Glomerular visceral epithelial cell (primary cell): ENCODE data around the gene OGT.
"Not testable (repeated sequence)": the region's sequence is repeated elsewhere in the genome, so short reads cannot be mapped to it uniquely, and the experiment has no call there.

Experiments used
- DNase-seq: peaks from one replicate; pipeline ENCODE4 v3.0.0-alpha.2; 2016; ENCODE audit errors: extremely low spot score

Gene OGT

GRCh38 chrX:71586929-71587328 is 54.0 kb downstream of the OGT start:
- no peak for DNase-seq

DNA sequence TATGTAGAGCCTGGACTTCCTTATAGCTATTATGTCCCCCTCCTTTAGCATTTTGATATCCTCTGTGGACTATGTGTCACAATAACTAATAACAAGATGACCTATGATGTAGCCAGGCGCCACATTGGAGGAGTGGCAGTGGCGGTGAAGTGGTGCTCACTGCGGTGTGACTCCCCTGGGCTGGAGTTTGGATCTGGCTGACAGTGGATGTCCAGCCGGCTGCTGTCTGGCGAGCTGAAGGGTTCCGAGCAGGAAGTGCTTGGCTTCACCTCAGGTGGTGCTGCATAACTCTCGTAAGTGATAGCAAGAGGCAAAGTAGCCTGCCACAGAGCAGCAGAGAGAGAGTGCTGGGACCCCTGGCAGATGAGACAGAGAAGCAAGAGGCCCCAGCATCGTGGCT is 60.3 kb downstream of the OGT start:
- DNase-seq: not testable (repeated sequence)

DNA sequence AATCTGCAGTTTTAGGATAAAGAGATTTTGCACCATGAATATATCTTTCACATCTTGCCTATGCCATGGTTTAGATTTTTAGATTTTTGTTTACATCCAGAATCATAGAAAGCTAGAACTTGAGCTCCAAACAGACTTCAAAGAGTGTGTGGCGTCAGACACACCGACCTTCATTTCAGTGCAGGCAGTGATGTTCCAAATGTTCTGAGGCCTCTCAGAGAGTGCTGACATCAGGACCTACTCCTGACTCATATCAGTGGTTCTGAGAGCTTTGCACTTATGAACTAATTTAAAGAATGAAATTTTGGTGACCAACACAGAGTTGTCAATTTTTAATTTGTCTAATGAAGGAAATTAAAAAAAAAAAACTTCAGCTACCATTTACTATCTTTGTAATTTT is 67.1 kb downstream of the OGT start:
- no peak for DNase-seq

GRCh38 chrX:71603618-71604017 is 70.7 kb downstream of the OGT start:
- DNase-seq: no peak

GRCh38 chrX:71604141-71604540 is 71.2 kb downstream of the OGT start:
- no peak for DNase-seq

GRCh38 chrX:71604796-71605568 is 72.1 kb downstream of the OGT start:
- no peak for DNase-seq

- no peak for DNase-seq
Observed at GRCh38 chrX:71606536-71607216, 73.8 kb downstream of the OGT start.

DNA sequence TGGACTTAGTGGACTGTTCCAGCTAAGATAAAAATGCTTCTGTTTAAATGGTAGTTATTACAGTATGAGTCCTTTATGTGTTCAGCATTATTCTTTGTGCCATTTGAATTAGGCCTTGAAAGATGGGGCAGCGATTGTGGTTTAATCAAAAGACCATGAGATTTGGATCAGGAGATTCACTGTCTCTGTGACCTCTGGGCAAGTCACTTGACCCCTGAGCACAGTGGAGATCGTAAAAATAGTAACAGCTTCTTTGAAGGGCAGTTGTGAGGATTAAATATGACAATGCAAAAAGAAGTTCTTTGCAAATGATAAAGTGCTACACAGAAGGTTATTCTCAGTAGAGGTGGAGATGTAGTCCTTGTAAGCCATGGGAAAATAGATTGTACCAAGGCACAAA is 74.6 kb downstream of the OGT start:
- no peak for DNase-seq

DNA sequence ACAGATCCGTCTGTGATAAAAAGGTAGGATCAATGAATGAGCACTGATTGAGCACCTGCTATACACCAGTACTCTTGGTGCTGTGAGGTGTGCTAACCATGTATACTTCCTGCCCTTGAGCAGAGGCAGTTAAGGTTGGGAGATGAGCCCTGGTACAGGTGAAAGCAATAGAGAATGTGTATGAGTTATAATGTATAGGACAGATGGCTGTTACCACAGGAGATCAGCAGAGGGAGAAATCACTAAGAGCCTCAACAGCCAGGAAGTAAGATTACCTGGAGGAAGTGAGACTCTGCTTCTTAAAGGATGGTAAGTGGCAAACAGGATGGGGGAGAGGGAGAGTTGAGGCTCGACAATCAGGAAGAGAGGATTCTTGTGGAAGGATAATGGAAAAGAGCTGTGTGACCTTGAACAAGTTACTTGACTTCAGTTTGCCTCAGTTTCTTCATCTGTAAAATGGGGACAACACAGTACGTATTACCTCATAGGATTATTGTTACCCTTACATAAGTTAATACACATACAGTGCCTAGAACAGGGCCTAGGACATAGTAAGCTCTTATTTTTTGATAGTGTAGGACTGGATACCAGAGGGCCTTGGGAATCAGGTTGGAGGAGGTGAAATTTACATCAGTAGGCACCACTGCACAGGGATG is 76.3 kb downstream of the OGT start:
- DNase-seq: no peak

DNA sequence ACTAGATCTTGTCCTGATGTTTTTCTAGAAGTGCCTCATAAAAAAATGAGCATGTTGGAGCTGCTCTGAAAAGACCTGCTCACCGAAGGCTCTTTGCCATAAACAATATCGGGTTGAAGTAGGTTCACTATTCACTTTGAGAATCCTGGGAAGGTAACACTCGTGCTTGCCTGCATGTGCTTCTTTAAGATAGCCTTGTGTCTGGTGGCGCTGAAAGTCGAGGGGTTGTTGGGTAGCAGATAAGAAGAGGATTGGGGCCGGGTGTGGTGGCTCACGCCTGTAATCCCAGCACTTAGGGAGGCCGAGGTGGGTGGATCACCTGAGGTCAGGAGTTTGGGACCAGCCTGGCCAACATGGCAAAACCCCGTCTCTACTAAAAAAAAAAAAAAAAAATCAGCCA is 78.8 kb downstream of the OGT start:
- not testable (repeated sequence) for DNase-seq

- DNase-seq: no peak
Observed at GRCh38 chrX:71612256-71612655, 79.4 kb downstream of the OGT start.

DNA sequence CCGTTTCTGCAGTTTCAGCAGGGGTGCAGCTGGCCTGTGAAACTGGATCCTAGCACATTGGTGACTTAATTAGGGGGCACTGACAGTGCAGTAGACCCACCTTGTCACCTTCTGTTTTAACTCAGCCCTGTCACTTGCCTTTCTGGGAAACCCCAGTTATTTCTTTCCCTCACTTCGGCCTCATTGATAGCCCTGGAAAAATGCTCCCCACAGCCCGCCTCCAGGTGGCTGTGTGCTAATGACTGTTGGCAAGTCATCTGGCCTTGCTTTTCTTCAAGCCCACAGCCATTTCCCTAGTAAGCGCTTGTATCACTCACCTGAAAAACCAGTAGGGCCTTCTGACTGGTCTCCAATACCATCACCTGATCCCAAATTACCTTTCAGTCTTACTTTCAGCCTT is 82.2 kb downstream of the OGT start:
- no peak for DNase-seq

- no peak for DNase-seq
Observed at GRCh38 chrX:71615954-71616353, 83.0 kb downstream of the OGT start.

DNA sequence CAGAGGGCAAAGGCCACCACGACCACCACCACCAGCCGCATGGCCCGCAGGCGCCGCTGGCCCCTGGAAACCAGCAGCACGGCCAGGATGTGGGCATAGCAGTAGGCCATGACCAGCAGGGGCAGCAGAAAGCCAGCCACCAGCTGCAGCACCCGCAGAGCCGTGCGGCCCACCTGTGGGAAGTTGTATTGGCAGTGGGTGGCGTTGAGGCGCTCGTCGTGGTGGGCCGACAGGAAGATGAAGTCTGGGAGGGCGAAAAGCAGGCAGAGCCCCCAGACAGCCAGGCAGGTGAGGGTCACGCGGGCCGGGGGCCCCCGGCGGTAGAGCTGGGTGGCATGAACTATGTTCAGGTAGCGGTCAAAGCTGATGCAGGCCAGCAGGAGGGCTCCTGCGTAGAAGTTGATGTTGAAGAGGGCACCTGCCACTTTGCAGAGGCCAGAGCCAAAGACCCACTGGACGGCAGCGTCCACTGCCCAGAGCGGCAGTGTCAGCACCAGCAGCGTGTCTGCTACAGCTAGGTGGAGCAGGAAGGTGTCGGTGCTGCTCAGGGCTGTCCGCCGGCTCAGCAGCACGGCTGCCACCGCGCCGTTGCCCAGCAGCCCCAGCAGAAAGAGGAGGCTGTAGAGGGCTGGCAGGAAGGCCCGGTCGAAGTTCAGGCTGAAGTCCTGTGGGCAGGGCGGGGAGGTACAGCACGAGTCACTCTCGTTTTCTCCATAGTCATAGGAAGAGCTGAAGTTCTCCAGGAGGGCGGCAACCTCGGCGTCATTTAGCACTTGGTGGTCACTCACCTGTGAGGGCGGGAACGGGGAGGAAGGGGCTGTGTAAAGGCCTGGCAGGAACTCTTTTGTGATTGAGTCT is 84.0 kb downstream of the OGT start:
- DNase-seq: no peak

GRCh38 chrX:71617742-71618141 is 84.8 kb downstream of the OGT start:
- no peak for DNase-seq

GRCh38 chrX:71618303-71618721 is 85.4 kb downstream of the OGT start, which contains the start of gene CXCR3:
CXCR3 (minus strand) TSS chrX:71618511; CDS start chrX:71618449, 62 bp downstream.
- peak; percentile 74 for DNase-seq

DNA sequence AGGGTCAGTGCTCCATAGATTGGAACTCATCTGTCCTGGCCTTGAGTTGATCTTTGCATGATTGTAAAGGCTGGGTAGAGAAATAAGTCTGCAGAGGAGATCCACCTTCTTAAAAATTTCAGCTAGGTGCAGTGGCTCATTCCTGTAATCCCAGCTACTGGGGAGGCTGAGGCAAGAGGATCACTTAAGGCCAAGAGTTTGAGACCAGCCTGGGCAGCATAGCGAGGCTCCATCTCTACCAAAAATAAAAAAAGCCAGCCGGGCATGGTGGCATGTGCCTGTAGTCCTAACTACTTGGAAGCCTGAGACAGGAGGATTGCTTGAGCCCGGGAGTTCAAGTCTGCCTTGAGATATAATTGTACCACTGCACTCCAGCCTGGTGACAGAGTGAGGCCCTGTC is 85.9 kb downstream of the OGT start:
- DNase-seq: no peak

DNA sequence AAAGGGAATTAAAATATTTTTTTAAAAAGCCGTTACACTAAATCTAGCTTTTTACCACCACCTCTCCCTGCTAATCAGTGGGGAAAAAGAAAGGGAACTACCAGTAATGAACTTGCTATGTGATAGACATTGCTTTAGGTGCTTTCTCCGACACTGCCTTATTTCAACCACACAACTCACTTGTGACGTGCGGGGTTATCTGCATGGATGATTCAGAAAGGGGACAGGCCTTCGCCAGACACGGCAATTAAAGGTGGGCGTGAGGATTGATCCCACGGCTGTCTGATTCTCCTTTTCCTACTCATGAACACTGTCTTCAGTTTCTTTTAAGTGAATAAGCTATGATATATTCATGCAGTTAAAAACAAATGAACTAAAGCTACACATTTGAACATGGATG is 86.3 kb downstream of the OGT start:
- no peak for DNase-seq

DNA sequence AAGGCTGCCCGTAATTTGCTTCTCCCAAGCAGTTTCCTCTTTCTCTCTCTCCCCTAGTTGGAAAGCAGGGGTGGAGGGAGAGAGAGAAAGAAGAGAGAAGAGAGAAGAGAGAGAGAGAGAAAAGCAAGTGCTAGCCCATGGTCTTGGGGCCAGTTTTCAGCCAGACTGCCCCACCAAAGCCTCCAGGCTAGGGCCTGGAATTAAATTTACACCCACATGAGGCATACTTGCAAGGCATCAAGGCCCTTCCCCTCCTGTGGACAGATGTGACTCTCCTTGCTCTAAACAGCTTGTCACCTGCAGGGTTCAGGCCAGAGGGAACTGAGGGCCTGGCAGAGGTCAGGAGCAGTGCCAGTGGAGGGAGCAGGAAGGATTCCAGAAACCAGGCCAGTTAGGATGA is 87.1 kb downstream of the OGT start:
- DNase-seq: no peak

DNA sequence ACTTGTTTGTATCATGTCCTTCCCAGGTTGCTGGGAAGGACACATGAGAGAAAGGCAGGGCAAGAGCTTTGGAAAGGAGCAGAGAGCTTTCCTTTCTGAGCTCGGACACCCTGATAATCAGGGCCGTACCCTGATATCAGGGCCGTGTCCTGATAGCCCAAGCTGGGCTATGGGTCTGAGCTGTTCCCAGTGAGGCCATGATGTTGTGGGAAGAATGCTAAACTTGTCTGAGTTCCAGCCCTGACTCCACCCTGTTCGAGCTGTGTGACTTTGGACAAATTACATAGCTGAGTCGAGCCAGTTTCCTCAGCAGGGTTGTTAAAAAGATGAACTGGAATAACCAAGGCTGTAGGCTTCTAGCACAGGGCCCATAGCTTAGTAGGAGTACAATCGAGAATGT is 88.7 kb downstream of the OGT start:
- no peak for DNase-seq

DNA sequence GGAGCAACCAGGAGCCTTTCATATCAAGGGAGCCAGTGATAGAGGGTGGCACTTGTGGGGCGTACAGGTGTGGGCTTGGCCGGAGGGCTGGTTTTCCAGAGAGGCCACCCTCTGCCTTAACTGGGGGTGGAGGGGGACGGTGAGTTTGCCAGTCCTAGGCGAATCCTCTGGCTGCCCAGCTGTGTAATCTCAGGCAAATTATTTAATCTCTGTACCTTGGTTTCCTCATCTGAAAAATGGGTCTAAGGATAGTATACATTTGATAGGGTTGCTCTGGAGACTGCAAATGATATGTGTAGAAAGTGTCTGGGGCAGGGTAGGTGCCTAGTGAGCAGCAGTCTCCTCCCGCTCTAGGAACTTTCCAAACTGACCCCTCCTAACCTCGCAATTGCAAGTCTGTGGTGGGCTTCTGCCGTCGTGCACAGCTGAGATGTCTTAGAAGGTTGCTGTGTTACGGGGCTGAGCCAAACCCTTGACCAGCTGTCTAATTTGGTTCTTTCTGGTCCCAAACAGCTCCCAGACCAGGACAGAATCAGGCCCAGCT is 89.2 kb downstream of the OGT start:
- no peak for DNase-seq
